AG09319 (cell line): Measurements from ENCODE around the gene VANGL2.

Source experiments
- DNase-seq: peaks from one replicate; pipeline ENCODE4 v3.0.0-alpha.2; 2010; ENCODE audit warnings: low read depth; ENCODE audit errors: extremely low read depth
- TF ChIP-seq, protein P1 (sequence below): IDR thresholded peaks from 2 replicates; pipeline ENCODE4 v1.5.1; 2011; ENCODE audit warnings: low read depth, mild to moderate bottlenecking, inconsistent platforms, low read length, moderate library complexity

VANGL2 gene

DNA sequence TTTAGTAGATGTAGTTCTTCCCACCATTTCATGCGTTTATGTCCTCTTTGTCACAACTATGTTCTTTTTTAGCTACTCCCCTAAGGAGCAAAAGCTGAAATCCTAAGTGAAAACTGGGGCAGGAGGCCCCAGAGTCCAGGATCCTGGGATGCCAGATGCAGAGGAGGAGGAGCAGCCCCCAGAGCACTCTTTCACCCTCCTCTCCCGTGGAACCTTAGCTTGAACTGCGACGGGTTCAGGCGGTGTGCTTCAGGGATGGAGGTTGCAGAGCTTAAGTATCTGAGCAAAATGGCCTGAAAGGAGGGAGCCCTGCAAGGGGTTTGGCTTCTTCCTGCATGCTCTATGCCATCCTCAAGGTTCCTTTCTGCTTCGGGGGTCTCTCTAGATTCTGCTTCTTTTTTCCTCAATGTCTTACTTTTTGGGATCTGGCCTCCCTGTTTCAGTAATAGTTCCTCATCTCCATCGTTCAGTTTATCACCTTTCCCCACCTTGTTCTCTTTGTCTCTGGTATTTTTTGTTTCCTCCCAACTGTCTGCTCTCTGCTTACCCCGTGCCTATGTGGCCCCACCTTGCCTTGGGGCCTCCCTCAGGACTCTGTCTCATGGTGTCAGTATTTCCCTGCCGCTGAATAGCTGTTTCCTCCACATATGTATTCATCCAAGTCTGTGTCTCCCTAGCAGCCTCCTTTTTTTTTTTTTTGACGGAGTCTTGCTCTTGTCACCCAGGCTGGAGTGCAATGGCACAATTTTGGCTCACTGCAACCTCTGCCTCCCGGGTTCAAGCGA is 36.2 kb upstream of the VANGL2 start:
- TF ChIP-seq, protein P1, sequence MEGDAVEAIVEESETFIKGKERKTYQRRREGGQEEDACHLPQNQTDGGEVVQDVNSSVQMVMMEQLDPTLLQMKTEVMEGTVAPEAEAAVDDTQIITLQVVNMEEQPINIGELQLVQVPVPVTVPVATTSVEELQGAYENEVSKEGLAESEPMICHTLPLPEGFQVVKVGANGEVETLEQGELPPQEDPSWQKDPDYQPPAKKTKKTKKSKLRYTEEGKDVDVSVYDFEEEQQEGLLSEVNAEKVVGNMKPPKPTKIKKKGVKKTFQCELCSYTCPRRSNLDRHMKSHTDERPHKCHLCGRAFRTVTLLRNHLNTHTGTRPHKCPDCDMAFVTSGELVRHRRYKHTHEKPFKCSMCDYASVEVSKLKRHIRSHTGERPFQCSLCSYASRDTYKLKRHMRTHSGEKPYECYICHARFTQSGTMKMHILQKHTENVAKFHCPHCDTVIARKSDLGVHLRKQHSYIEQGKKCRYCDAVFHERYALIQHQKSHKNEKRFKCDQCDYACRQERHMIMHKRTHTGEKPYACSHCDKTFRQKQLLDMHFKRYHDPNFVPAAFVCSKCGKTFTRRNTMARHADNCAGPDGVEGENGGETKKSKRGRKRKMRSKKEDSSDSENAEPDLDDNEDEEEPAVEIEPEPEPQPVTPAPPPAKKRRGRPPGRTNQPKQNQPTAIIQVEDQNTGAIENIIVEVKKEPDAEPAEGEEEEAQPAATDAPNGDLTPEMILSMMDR: no peak
- no peak for DNase-seq

DNA sequence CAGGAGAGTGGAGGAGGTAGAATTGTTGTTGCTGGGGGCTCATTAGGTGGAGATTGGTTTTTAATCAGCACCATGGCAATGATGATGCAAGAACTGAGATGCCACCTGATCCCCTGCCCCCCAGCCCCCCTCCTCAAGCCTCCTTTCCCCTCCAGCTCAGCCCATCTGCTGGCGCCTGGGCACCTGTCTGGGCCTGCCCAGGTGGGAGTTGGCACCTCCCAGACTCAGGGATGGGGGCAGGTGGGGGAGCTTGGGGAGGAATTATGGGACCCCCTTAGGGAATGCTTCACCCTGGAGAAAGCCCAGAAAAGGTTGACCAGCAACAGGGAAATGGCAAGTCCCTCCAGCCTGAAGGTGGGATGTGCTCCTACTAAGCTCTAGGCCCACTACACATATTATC is 35.0 kb upstream of the VANGL2 start:
- TF ChIP-seq, protein P1: no peak
- no peak for DNase-seq

DNA sequence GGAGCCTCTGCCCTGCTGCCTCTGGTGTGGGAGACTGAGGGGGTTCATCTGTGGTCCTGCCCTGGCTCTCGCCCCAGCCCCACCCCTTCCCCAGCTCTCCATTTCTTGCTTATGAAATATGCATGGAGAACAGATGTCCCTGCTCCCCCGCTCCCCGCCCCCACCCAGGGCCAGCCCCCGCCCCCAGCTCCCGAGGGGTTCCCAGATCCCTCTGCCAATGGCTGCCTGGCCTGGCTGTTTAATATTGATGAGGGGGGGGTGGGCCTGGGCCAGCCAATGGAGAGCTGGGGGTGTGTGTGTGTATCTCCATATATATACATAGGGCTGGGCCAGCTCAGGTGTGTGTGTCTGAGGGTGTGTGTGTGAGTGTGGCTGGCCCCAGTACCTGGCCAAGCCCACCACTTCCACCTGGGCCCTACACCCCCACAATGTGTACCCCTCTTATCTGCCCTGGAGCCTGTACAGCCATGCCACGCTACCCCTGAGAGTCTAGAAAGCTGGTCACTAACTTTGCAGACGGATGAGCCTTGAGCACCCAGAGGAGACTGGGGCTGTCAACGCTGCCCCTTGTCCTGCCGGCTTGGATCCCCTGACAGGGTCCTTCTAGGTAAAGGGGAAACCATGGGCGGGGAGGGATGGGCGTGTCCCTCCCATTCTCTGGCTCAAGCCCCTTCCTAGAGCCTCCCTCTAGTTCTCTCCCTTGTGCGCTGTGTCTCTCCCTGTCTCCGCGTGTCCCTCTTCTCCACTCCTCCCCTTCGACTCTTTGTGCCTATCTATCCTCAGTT is 33.4 kb upstream of the VANGL2 start, which contains the start of gene NHLH1:
NHLH1 (plus strand) TSS at position 341 of the 785 bp plus-strand sequence. CDS start 3,661 bp downstream, outside the sequence.
- TF ChIP-seq, protein P1: no peak
- DNase-seq: no peak

DNA sequence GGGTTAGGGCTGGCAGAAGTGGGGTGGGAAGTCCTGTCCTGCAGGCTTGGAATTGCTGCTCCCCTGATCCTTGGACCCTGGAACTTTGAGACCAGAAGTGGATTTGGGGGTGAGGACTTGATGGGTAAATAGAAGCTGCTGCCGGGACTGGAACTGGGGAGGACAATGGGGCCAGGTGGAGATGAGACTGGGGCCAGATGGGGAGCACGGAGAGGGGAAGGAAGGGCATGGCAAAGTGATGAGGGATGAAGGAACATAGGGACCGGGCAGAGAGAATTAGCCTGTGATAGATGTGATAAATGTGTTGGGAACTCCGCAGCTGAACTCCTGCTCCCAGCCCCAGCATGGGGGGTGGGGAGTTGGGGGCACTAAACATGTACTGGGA is 32.9 kb upstream of the VANGL2 start:
- TF ChIP-seq, protein P1: no peak
- DNase-seq: no peak

DNA sequence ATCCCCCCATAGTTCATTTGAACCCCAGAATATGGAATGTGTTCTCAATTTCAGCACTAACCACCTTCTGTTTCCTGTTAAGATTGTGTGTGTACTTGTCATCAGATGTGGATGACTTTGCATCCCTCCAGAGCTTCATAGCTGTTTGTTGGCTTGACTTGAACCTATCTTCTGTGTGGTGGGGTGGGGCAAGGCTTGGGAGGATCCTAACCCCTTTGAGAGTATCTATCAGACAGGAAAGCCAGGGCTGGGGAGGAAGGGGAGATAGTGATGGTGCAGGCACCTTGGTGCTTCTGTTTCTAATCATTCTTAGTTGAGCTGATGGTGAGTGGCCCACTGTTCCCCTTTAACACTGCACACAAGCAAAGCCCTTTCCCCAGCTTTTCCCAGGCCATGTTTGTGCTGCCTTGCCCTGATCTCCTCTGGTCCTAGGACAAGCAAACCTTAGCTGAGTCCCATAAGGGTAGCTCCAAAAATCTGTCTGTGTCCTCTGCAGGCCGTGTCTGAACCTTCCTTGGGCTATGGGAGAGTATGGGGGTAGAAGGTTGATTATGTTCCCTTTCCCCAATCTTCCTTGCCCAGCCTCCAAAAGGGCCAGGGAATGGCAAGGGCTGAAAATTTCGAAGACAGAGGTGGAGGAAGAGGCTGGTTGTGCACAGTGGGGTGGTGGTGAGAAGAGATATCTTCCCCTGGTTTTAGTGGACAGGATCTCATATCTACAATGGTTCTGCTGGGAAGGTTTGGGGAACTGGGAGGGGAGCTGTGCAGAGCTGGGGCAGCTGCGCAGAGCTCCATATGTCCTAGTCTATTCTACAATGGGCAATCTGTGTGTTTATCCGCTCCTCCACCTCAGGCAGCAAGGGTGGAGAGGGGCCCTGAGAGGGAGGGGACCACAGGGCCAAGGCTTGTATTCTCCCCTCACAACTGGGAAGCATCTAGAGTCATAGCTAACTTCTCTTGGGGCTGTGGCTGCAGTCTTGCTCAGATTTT is 32.1 kb upstream of the VANGL2 start:
- no peak for DNase-seq
- TF ChIP-seq, protein P1: no peak

DNA sequence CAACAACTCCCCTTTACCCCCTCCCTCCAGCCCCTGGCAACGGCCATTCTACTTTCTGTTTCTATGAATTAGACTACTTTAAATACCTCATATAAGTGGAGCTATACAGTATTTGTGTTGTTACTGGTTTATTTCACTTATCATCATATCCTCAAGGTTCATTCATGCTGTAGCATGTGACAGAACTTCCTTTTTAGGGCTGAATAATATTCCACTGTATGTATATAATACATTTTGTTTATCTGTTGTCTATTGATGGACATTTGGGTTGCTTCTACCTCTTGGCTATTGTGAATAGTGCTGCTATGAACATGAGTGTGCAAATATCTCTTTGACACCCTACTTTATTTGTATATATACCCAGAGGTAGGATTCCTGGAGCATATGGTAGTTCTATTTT is 31.3 kb upstream of the VANGL2 start:
- no peak for DNase-seq
- TF ChIP-seq, protein P1: no peak
